Prostate gland (tissue), 2 donors: ENCODE data around the gene PDP2.

Experiments used
- CTCF ChIP-seq, 4 experiments: fragments of 200-600 bp in 2 of 4; fragments of 450-650 bp in 2 of 4; sonication (generic) in 2 of 4; IDR thresholded peaks; 1 replicate in 3 of 4; 2 replicates in 1 of 4; pipeline ENCODE4 v1.5.1; 2016 to 2019; ENCODE audit warnings: antibody characterized with exemption in 4 of 4, mild to moderate bottlenecking in 2 of 4, moderate library complexity in 2 of 4
- POLR2A ChIP-seq: fragments of 450-650 bp; IDR thresholded peaks from one replicate; pipeline ENCODE4 v1.6.1; 2016; ENCODE audit warnings: antibody characterized with exemption, mild to moderate bottlenecking
- POLR2AphosphoS5 ChIP-seq: sonication (generic); formaldehyde crosslinking; IDR thresholded peaks from one replicate; pipeline ENCODE4 v1.6.1; 2017; ENCODE audit warnings: antibody characterized with exemption

DNA sequence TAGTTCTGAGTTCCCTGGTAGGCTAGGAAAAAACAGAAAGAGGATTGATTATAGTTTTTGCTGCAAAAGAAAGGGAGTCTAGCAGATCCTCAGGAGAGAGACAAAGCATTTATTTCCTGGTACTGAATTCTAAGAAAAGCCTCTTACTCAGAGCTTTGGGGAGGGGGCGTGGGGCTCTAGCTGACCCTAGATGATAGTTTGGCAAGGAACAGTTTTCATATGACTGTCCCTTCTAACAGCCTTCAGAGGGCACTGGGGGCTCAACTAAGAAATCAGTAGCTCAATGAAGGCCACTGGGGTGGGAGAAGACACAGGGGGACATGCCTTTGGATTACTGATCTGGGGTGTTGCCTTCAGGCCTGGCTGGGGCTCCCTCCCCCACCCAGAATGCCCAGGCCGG lies 32.1 kb upstream of the PDP2 start:
- TF ChIP-seq CTCF (IDR thresholded peaks at IDR 0.05) (no peak), POLR2A (no peak), POLR2AphosphoS5 (no peak)
